ENCODE data around the gene REP15. TPM values are rescaled to one million over a fixed set of nuclear protein-coding genes. Genes with fewer than 3 reads are reported as not detected.

REP15 gene
- total RNA-seq, 1 experiment from 2014 or later: 0.86 TPM

DNA sequence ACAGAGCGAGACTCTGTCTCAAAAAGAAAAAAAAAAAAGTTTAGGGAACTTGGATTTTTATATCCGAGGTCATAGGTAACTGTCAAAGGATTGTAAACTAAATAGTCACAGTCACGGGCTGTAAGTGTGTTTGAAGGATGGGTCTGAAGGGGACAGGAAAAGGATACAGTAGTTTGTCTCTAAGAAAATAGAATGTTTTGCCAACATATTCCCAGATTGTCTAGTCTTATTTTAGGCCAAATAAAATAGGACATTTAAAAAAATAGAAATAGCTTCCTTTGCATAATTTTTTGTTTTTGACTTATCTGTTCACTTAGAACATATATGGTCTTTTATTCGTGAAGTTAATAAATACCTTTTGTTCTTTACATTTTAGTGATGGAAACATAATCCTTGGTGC lies 24.2 kb upstream of the REP15 start:
- Histone ChIP-seq H3K9me3 (ENCODE audit: control insufficient read depth in 1 of 2, insufficient read depth in 1 of 2, low read depth in 1 of 2, low read length in 2 of 2) (no peaks in the 10 kb centered on the region), H3K36me3 (ENCODE audit: control insufficient read depth in 1 of 2, insufficient read depth in 2 of 2, low read length in 2 of 2) (peaks cover 7 to 9% of the 10 kb centered on the region in 2 experiments; a peak in 2 of 4 replicates), H2AFZ (ENCODE audit: low read depth, low read length, poor library complexity, severe bottlenecking) (no peak overlapping the region), H3K27ac (ENCODE audit: low read depth, low read length) (no peak overlapping the region), H3K27me3 (ENCODE audit: insufficient read depth, low read length) (no peaks in the 10 kb centered on the region), H3K4me1 (ENCODE audit: control insufficient read depth in 1 of 2, insufficient read depth in 2 of 2, low read length in 2 of 2) (no peaks in the 10 kb centered on the region), H3K9ac (ENCODE audit: low read length) (no peak overlapping the region), H3K9me2 (ENCODE audit: insufficient read depth) (no peaks in the 10 kb centered on the region), H4K20me1 (ENCODE audit: insufficient read depth) (no peaks in the 10 kb centered on the region), H3K4me3 (replicated peaks in 1 of 2; ENCODE audit: low read depth in 1 of 2, low read length in 2 of 2) (no peak overlapping the region), H3K4me2 (ENCODE audit: low read length) (no peak overlapping the region), H3K79me2 (ENCODE audit: insufficient read depth, low read length) (no peaks in the 10 kb centered on the region)
- no peak for DNase-seq (ENCODE audit: low read depth, low spot score)
- CTCF ChIA-PET: no interaction called here
- ATAC-seq: no peak
- RAD21 ChIA-PET (ENCODE audit: low non-redundant PET in 1 of 2, low total read pairs in 2 of 2, uncharacterized antibody in 2 of 2, unreplicated experiment in 2 of 2): no interaction called here
- intact Hi-C loops (cut with micrococcal nuclease): no loop called here
- no TSS peak for BruUV-seq (replicated peaks)
- POLR2A ChIA-PET: no interaction called here
- TF ChIP-seq SRF (IDR thresholded peaks at IDR 0.05; ENCODE audit: low read depth): no peak

DNA sequence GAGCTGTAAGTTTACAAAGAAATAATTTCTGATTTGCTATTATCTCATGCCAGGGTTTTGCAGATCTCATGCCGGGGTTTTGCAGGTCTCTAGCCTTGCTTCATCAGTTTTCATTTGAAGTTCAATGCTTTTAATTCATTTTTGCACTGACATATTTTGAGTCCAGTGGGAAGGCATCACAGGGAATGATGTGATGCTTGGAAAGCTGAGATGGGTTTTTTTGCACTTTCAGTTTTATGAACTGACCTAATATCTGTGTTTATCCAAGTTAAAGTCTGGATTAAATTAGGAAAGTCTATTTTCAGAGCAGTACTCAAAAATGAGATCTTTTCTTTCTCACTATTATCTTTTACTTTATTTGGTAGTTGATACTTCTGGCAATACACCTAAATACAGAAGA lies 23.6 kb upstream of the REP15 start:
- Histone ChIP-seq H3K4me3 (replicated peaks in 1 of 2; ENCODE audit: low read depth in 1 of 2, low read length in 2 of 2) (no peak overlapping the region), H3K79me2 (ENCODE audit: insufficient read depth, low read length) (no peaks in the 10 kb centered on the region), H2AFZ (ENCODE audit: low read depth, low read length, poor library complexity, severe bottlenecking) (no peak overlapping the region), H3K36me3 (ENCODE audit: control insufficient read depth in 1 of 2, insufficient read depth in 2 of 2, low read length in 2 of 2) (peaks cover 6 to 7% of the 10 kb centered on the region in 2 experiments; a peak in 2 of 4 replicates), H3K4me2 (ENCODE audit: low read length) (no peak overlapping the region), H3K4me1 (ENCODE audit: control insufficient read depth in 1 of 2, insufficient read depth in 2 of 2, low read length in 2 of 2) (no peaks in the 10 kb centered on the region), H4K20me1 (ENCODE audit: insufficient read depth) (no peaks in the 10 kb centered on the region), H3K9me3 (ENCODE audit: control insufficient read depth in 1 of 2, insufficient read depth in 1 of 2, low read depth in 1 of 2, low read length in 2 of 2) (no peaks in the 10 kb centered on the region), H3K9me2 (ENCODE audit: insufficient read depth) (no peaks in the 10 kb centered on the region), H3K27me3 (ENCODE audit: insufficient read depth, low read length) (no peaks in the 10 kb centered on the region), H3K9ac (ENCODE audit: low read length) (no peak overlapping the region), H3K27ac (ENCODE audit: low read depth, low read length) (no peak overlapping the region)
- DNase-seq (ENCODE audit: low read depth, low spot score) (no peak), ATAC-seq (no peak)
- TF ChIP-seq, protein P1, sequence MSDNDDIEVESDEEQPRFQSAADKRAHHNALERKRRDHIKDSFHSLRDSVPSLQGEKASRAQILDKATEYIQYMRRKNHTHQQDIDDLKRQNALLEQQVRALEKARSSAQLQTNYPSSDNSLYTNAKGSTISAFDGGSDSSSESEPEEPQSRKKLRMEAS (IDR thresholded peaks at IDR 0.05): no peak
- TF ChIP-seq SP1 (IDR thresholded peaks at IDR 0.05; ENCODE audit: low read depth) (no peak), EGR1 (IDR thresholded peaks at IDR 0.05; ENCODE audit: low read depth) (no peak), ZNF274 (IDR thresholded peaks at IDR 0.05; ENCODE audit: low read depth, low read length) (no peak), POLR2AphosphoS5 (IDR thresholded peaks at IDR 0.05; ENCODE audit: low read depth, low read length) (no peak), EZH2 (IDR thresholded peaks at IDR 0.05) (no peak), JUND (IDR thresholded peaks at IDR 0.05) (no peak), SRF (IDR thresholded peaks at IDR 0.05; ENCODE audit: low read depth) (no peak), SIN3A (IDR thresholded peaks at IDR 0.05; ENCODE audit: low read depth) (no peak), ELF1 (IDR thresholded peaks at IDR 0.05; ENCODE audit: borderline replicate concordance, low read depth) (no peak), EZH2phosphoT487 (IDR thresholded peaks at IDR 0.05; ENCODE audit: borderline replicate concordance) (no peak), TCF7L2 (IDR thresholded peaks at IDR 0.05; ENCODE audit: borderline replicate concordance, extremely low read depth, insufficient read depth, insufficient read length) (no peak), YY1 (IDR thresholded peaks at IDR 0.05; ENCODE audit: extremely low read depth, insufficient replicate concordance, low read depth, low read length) (no peak)
- TF ChIP-seq, protein P2, sequence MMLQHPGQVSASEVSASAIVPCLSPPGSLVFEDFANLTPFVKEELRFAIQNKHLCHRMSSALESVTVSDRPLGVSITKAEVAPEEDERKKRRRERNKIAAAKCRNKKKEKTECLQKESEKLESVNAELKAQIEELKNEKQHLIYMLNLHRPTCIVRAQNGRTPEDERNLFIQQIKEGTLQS (IDR thresholded peaks at IDR 0.05): no peak
- TF ChIP-seq, protein P3, sequence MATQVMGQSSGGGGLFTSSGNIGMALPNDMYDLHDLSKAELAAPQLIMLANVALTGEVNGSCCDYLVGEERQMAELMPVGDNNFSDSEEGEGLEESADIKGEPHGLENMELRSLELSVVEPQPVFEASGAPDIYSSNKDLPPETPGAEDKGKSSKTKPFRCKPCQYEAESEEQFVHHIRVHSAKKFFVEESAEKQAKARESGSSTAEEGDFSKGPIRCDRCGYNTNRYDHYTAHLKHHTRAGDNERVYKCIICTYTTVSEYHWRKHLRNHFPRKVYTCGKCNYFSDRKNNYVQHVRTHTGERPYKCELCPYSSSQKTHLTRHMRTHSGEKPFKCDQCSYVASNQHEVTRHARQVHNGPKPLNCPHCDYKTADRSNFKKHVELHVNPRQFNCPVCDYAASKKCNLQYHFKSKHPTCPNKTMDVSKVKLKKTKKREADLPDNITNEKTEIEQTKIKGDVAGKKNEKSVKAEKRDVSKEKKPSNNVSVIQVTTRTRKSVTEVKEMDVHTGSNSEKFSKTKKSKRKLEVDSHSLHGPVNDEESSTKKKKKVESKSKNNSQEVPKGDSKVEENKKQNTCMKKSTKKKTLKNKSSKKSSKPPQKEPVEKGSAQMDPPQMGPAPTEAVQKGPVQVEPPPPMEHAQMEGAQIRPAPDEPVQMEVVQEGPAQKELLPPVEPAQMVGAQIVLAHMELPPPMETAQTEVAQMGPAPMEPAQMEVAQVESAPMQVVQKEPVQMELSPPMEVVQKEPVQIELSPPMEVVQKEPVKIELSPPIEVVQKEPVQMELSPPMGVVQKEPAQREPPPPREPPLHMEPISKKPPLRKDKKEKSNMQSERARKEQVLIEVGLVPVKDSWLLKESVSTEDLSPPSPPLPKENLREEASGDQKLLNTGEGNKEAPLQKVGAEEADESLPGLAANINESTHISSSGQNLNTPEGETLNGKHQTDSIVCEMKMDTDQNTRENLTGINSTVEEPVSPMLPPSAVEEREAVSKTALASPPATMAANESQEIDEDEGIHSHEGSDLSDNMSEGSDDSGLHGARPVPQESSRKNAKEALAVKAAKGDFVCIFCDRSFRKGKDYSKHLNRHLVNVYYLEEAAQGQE (IDR thresholded peaks at IDR 0.05; ENCODE audit: low read depth): no peak
- TF ChIP-seq, protein P4, sequence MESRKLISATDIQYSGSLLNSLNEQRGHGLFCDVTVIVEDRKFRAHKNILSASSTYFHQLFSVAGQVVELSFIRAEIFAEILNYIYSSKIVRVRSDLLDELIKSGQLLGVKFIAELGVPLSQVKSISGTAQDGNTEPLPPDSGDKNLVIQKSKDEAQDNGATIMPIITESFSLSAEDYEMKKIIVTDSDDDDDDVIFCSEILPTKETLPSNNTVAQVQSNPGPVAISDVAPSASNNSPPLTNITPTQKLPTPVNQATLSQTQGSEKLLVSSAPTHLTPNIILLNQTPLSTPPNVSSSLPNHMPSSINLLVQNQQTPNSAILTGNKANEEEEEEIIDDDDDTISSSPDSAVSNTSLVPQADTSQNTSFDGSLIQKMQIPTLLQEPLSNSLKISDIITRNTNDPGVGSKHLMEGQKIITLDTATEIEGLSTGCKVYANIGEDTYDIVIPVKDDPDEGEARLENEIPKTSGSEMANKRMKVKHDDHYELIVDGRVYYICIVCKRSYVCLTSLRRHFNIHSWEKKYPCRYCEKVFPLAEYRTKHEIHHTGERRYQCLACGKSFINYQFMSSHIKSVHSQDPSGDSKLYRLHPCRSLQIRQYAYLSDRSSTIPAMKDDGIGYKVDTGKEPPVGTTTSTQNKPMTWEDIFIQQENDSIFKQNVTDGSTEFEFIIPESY (IDR thresholded peaks at IDR 0.05; ENCODE audit: extremely low read depth, insufficient replicate concordance, low read length): no peak
- BruUV-seq (replicated peaks): no TSS peak
- CTCF ChIA-PET: no interaction called here
- RAD21 ChIA-PET (ENCODE audit: low non-redundant PET in 1 of 2, low total read pairs in 2 of 2, uncharacterized antibody in 2 of 2, unreplicated experiment in 2 of 2): no interaction called here
- intact Hi-C loops (cut with micrococcal nuclease): no loop called here
- POLR2A ChIA-PET: no interaction called here

All from HCT116 (cell line).